ENCODE results near the gene PDE4B.
A peak's percentile ranks its signal among the peaks of the same experiment; 100 is the strongest.

Gene PDE4B

DNA sequence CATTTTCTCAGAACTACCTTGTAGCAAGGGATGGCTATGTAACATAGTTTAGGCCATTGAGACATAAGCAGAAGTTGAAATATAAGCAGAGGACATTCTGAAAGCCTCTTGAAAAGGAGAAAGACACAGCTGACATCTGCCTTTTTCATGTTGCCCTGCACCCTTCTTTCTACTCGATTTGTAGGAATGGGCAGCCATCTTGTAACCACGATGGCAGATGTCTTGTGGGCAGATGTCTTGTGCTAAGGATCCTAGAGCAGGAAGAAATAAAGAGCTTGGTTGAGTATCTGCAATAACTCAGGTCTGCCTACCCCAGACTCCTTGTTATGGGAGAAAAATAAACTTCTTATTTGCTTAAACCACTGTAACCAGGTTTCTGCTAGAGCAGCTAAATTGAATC is 351.0 kb downstream of the PDE4B start:
- DNase-seq: no peak

DNA sequence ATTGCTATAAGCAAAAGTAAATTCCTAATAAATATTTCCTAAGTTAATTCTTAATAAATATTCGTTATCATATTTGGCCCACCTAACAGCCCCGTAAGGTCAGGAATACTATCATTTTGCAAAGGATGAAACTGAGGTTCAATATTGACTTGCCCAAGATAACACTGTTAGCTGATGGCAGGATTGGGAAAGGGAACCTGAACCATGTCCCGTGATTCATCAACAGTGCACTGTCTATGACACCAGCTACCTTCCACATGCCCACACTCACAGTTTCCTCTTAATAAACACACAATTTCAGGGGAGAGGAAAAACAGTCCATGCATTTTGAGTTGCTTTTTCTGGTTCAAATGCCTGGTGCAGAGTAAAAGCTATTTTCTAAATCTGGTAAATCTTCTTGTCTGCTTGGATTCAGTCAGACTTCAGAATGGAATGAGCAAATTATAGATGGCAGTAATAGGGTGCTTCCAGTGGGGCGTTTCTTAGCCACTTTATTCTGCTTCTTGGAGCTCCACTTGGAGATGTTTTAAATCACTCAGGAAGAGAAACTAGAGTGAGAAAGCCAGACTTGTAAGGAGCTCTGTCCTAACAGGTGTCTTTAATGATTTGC is 354.6 kb downstream of the PDE4B start:
- DNase-seq: no peak

DNA sequence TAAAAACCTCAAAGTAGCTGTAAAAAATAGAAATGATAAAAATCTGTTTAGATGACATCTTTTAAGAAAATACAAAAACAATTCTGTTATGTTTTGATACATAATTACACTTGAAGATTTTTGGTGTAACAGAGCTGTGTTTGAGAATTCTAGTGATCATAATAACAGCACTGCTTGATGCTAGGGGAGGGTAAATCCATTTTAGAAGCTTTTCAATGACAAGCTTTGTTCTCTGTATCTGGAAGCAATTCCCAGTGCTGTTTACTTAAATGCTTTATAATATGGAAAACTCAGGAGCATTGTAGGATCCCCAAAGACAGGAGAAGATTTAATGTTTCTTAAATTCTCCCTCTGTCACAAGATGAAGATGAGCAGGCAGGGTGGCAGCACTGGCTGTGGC is 359.3 kb downstream of the PDE4B start:
- DNase-seq: no peak

GRCh38 chr1:66154394-66154793 is 361.7 kb downstream of the PDE4B start:
- DNase-seq: no peak

GRCh38 chr1:66156144-66156543 is 363.4 kb downstream of the PDE4B start:
- DNase-seq: no peak

- no peak for DNase-seq
Observed at GRCh38 chr1:66159800-66160199, 367.1 kb downstream of the PDE4B start.

DNA sequence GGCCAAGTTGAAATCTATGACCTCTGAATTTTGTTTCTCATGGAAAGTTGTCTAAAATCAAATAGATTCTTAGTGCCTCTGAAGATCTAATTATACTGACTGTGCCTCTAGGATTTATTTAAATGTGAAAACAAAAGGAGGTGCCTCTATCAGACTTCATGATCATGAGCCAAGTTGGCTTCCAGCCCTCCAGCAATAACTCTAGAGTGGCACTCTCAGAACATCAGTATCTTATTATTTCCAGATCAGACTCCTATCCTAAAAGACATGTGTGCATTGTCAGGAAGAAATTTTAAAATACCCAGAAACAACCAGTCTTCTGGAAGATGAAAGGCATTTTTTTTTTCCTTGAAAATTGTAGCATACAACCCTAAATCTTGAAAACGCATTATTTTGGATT is 368.0 kb downstream of the PDE4B start:
- no peak for DNase-seq

GRCh38 chr1:66166753-66167152 is 374.1 kb downstream of the PDE4B start:
- no peak for DNase-seq

DNA sequence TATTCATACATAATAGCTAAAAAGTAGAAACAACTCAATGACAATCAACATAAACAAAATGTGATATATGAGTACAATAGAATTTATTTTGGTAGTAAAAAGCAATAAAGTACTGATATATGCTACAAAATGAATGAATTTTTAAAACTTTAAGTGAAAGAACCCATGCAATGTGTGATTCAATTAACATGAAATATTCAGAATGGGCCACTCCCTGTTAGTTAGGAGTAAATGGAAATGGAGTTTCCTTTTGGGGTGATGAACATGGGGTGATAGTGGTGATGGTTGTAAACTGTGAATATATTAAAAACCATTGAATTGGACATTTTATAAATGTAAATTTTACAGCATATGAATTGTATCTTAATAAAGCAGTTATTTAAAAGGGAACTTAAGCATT is 374.6 kb downstream of the PDE4B start:
- DNase-seq: no peak

- no peak for DNase-seq
Observed at GRCh38 chr1:66168467-66168887, 375.8 kb downstream of the PDE4B start.

DNA sequence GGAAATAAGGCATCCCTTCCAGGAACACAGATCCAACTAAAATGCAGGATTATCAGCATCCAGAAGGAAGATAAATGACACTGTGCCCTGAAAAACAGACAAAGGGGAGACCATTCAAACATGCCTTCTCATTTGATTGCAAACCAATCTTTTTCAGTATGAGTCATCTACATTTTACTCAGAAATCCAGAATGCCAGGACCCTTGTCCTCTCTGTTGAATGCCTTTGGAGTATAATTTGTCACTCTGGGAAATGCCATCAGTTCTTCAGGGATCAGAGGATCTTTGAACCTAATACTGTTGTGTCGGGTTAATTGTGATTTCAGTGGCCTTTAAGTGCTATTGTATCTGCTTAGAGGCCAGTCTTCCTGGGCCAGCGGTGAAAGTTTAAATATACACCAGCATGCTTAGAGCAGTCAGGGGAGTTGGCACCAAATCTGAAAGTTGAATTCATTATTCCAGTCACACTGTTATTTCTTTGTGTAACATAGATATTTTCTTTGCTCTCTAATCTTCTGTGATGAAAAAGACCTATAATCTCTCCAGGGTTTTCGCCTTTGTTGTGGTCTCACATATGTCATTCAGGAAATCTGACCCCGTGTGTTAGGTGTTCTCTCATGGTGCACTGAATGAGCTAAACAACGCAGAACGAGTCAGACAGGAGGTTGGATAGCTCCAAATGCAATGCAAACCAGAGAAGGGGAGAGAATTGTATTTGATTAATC is 376.4 kb downstream of the PDE4B start:
- no peak for DNase-seq

GRCh38 chr1:66172272-66172671 is 379.6 kb downstream of the PDE4B start:
- no peak for DNase-seq

DNA sequence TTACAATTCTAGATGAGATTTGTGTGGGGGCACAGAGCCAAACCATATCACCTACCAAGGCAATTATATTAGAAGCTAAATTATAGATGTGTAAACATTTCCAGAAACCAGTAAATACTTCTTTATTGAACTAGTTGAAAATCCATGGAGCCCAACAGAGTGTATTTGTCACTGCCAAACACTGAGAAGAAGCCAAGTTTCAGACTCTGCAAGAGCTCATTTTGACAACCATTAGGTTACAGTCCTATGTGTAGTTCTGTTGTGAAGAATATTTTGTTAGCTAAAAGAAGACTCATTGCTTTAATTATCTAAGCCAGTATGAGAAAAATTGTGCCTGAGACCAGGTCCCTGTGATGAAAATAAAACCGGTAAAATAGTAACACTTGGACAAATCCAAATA is 382.4 kb downstream of the PDE4B start:
- DNase-seq: no peak

GRCh38 chr1:66175581-66175980 is 382.9 kb downstream of the PDE4B start:
- no peak for DNase-seq

- DNase-seq: no peak
Observed at GRCh38 chr1:66176012-66176715, 383.5 kb downstream of the PDE4B start.

DNA sequence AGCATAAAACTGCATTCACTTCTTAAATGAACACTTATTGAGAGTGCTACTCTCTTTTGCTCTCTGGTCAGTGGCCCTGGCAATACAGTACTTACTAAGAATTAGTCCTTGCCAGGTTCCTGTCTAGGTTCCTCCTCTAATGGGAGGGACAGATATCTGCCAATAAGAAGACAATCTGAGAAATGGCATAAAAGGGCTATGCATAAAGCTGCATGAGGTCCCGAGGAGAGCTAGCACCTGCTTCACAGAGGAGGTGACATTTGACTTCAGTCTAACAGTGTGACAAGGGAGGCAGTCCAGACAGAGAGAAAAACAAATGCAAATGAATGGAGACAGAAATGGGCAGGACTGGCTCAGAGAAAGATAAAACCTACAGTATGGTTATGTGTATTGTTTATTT is 384.1 kb downstream of the PDE4B start:
- DNase-seq: no peak

DNA sequence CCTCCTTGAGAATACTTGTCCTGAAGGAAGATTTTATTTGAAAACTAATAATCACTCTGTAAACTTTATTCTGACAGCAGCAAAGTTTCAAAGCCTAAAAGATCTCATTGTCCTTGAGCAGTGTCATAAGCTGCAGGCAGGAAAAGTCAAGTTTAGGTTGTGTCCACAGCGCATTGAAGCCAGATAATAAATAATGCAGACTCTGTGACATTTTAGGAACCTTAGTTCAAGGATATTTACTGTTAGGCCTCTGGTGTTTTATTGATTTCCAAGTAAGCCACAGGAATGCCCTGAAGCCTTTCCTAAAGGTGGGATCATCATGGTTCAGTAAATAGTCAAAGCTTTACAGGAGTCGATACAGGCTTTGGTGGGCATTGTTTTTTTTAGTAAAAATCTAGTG is 384.8 kb downstream of the PDE4B start:
- no peak for DNase-seq

DNA sequence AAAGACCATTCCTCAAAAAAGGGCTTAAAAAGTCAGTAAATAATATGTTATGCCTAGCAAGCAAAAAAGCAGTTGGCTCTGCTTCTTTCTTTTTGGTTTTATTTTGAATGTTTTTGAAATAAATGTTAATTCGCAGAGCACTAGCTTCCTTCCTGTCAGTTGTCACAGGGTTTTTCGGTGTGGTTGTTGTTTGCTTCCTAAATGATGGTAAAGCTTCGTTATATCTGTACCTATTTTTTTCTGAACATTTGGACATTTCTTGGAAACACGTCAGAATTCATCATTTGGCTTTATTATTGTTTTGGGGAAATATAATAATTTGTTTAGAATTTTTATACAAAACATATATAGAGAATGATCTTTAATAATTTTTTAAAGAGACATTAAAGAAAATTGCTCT is 389.3 kb downstream of the PDE4B start:
- DNase-seq: no peak

GRCh38 chr1:66182551-66183178 is 390.0 kb downstream of the PDE4B start:
- DNase-seq: no peak

GRCh38 chr1:66183400-66183799 is 390.7 kb downstream of the PDE4B start:
- DNase-seq: no peak

DNA sequence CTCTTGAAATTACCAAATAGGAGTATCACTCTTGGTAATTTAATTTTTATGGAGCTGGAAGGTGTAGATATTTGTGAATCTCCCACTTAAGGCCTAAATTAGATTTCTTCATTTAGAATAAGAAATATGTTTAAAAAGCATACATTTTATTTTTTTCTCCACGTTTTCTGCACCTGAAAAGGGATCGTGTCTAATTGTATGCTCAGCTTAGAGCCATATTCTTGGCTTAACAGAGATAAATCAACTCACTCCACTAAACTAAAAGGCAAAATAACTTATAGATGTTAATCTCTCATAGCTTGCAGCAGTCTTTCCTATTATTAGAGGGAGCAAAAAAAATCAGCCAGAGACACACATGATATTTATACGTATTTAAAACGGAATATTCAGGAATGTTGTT is 404.4 kb downstream of the PDE4B start:
- no peak for DNase-seq

DNA sequence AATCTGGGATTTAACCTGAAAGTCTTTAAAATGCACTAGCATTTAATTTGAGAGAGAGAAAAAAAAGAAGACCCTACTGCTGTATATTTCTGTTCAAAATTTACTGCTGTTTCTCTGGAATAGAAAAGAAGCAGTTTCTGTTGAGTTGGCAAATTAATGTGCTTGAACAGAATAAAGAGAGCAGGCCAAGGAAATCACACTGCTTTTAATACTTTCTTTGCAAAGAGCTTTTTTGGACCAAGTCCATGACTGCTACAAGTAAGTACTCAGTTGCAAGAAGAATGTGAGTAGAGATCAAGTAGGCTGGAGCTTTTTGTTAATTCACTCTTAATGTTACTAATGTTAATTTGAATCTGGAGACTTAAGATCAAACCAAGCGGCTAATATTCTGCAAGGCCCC is 405.1 kb downstream of the PDE4B start:
- DNase-seq: no peak

DNA sequence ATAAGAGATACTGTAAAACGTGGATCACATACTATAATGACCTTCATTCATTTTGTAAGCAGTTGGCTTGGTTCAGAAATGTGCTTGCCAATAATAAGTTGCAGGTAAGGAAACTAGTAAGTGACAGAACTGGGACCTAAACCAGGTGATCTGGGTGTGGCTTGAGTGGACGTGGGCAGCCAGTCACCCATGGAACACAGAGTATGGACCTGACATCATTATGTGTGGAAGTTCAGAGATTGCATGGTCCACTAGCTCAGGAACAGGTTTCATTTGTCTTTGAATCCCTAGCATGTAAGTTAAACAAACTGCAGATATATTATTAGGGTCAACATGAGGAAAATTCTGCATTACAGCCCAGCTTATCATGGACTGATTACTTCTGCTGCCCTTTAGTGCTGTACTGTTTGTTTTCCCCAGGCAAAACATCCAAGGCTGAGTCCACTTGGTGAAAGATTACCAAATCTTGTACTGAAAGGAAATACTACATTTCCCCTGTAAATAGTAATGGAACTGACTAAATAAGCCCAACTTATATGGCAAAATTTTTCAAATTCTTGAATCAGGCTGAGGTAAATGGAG is 414.0 kb downstream of the PDE4B start:
- no peak for DNase-seq

- DNase-seq: peak; percentile 12
Observed at GRCh38 chr1:66207484-66207883, 414.8 kb downstream of the PDE4B start.
